ENCODE measurements around the gene FAM240B.
A peak's percentile ranks its signal among the peaks of the same experiment; 100 is the strongest.

FAM240B gene

GRCh38 chr9:38720083-38720745 is at the start of gene FAM240B:
TSS of gene FAM240B (minus strand) at chr9:38720133. CDS start at chr9:38703999, 16,134 bp downstream.
- Histone ChIP-seq H3K27me3 (replicated peaks; ENCODE audit: control insufficient read depth, insufficient read depth, low read length) (no peaks in the 10 kb centered on the region), H3K4me3 (ENCODE audit: low read length) (no peak within 1 kb of the TSS), H3K9me3 (ENCODE audit: control insufficient read depth, low read length) (no peaks in the 10 kb centered on the region), H3K9ac (ENCODE audit: low read length) (no peak within 1 kb of the TSS), H3K36me3 (ENCODE audit: control insufficient read depth, insufficient read depth, low read length, severe bottlenecking) (no peaks in the 10 kb centered on the region), H3K4me1 (ENCODE audit: control insufficient read depth, insufficient read depth, low read length) (peaks cover 2% of the 10 kb centered on the region)
- no peak for DNase-seq (ENCODE audit: low read depth)

GRCh38 chr9:38768351-38768761 is 48.4 kb upstream of the FAM240B start:
- H3K4me3 ChIP-seq (ENCODE audit: low read length) = no peak overlapping the region
- no peak overlapping the region for H3K9ac ChIP-seq (ENCODE audit: low read length)
- H3K36me3 ChIP-seq (ENCODE audit: control insufficient read depth, insufficient read depth, low read length, severe bottlenecking) = no peaks in the 10 kb centered on the region
- DNase-seq (ENCODE audit: low read depth) = no peak
- H3K4me1 ChIP-seq (ENCODE audit: control insufficient read depth, insufficient read depth, low read length) = no peaks in the 10 kb centered on the region
- H3K9me3 ChIP-seq (ENCODE audit: control insufficient read depth, low read length) = no peaks in the 10 kb centered on the region
- no peaks in the 10 kb centered on the region for H3K27me3 ChIP-seq (replicated peaks; ENCODE audit: control insufficient read depth, insufficient read depth, low read length)

GRCh38 chr9:38765101-38765500 is 45.2 kb upstream of the FAM240B start:
- H3K4me3 ChIP-seq (ENCODE audit: low read length) = no peak overlapping the region
- no peaks in the 10 kb centered on the region for H3K36me3 ChIP-seq (ENCODE audit: control insufficient read depth, insufficient read depth, low read length, severe bottlenecking)
- no peak for DNase-seq (ENCODE audit: low read depth)
- no peaks in the 10 kb centered on the region for H3K4me1 ChIP-seq (ENCODE audit: control insufficient read depth, insufficient read depth, low read length)
- no peaks in the 10 kb centered on the region for H3K9me3 ChIP-seq (ENCODE audit: control insufficient read depth, low read length)
- no peak overlapping the region for H3K9ac ChIP-seq (ENCODE audit: low read length)
- H3K27me3 ChIP-seq (replicated peaks; ENCODE audit: control insufficient read depth, insufficient read depth, low read length) = peaks cover 5% of the 10 kb centered on the region

GRCh38 chr9:38761999-38762398 is 42.1 kb upstream of the FAM240B start:
- DNase-seq (ENCODE audit: low read depth) = no peak
- no peak overlapping the region for H3K4me3 ChIP-seq (ENCODE audit: low read length)
- no peaks in the 10 kb centered on the region for H3K4me1 ChIP-seq (ENCODE audit: control insufficient read depth, insufficient read depth, low read length)
- peaks cover 5% of the 10 kb centered on the region for H3K27me3 ChIP-seq (replicated peaks; ENCODE audit: control insufficient read depth, insufficient read depth, low read length)
- H3K9me3 ChIP-seq (ENCODE audit: control insufficient read depth, low read length) = no peaks in the 10 kb centered on the region
- H3K36me3 ChIP-seq (ENCODE audit: control insufficient read depth, insufficient read depth, low read length, severe bottlenecking) = no peaks in the 10 kb centered on the region
- no peak overlapping the region for H3K9ac ChIP-seq (ENCODE audit: low read length)

- H3K27me3 ChIP-seq (replicated peaks; ENCODE audit: control insufficient read depth, insufficient read depth, low read length) = peaks cover 5% of the 10 kb centered on the region
- no peak overlapping the region for H3K4me3 ChIP-seq (ENCODE audit: low read length)
- H3K9ac ChIP-seq (ENCODE audit: low read length) = no peak overlapping the region
- H3K4me1 ChIP-seq (ENCODE audit: control insufficient read depth, insufficient read depth, low read length) = no peaks in the 10 kb centered on the region
- H3K9me3 ChIP-seq (ENCODE audit: control insufficient read depth, low read length) = no peaks in the 10 kb centered on the region
- no peak for DNase-seq (ENCODE audit: low read depth)
- no peaks in the 10 kb centered on the region for H3K36me3 ChIP-seq (ENCODE audit: control insufficient read depth, insufficient read depth, low read length, severe bottlenecking)
These were observed 41.4 kb upstream of the FAM240B start for GRCh38 chr9:38761339-38761738.

GRCh38 chr9:38756702-38757101 is 36.8 kb upstream of the FAM240B start:
- no peaks in the 10 kb centered on the region for H3K4me1 ChIP-seq (ENCODE audit: control insufficient read depth, insufficient read depth, low read length)
- no peak for DNase-seq (ENCODE audit: low read depth)
- H3K36me3 ChIP-seq (ENCODE audit: control insufficient read depth, insufficient read depth, low read length, severe bottlenecking) = no peaks in the 10 kb centered on the region
- H3K9ac ChIP-seq (ENCODE audit: low read length) = no peak overlapping the region
- peaks cover 11% of the 10 kb centered on the region for H3K27me3 ChIP-seq (replicated peaks; ENCODE audit: control insufficient read depth, insufficient read depth, low read length)
- H3K9me3 ChIP-seq (ENCODE audit: control insufficient read depth, low read length) = no peaks in the 10 kb centered on the region
- no peak overlapping the region for H3K4me3 ChIP-seq (ENCODE audit: low read length)

GRCh38 chr9:38747941-38748340 is 28.0 kb upstream of the FAM240B start:
- Histone ChIP-seq H3K36me3 (ENCODE audit: control insufficient read depth, insufficient read depth, low read length, severe bottlenecking) (no peaks in the 10 kb centered on the region), H3K4me1 (ENCODE audit: control insufficient read depth, insufficient read depth, low read length) (no peaks in the 10 kb centered on the region), H3K9ac (ENCODE audit: low read length) (no peak overlapping the region), H3K4me3 (ENCODE audit: low read length) (no peak overlapping the region), H3K27me3 (replicated peaks; ENCODE audit: control insufficient read depth, insufficient read depth, low read length) (peaks cover 6% of the 10 kb centered on the region), H3K9me3 (ENCODE audit: control insufficient read depth, low read length) (no peaks in the 10 kb centered on the region)
- DNase-seq (ENCODE audit: low read depth) = no peak

GRCh38 chr9:38747067-38747466 is 27.1 kb upstream of the FAM240B start:
- Histone ChIP-seq H3K9ac (ENCODE audit: low read length) (no peak overlapping the region), H3K4me3 (ENCODE audit: low read length) (no peak overlapping the region), H3K9me3 (ENCODE audit: control insufficient read depth, low read length) (no peaks in the 10 kb centered on the region), H3K36me3 (ENCODE audit: control insufficient read depth, insufficient read depth, low read length, severe bottlenecking) (no peaks in the 10 kb centered on the region), H3K4me1 (ENCODE audit: control insufficient read depth, insufficient read depth, low read length) (no peaks in the 10 kb centered on the region), H3K27me3 (replicated peaks; ENCODE audit: control insufficient read depth, insufficient read depth, low read length) (peaks cover 4% of the 10 kb centered on the region)
- peak; percentile 9 for DNase-seq (ENCODE audit: low read depth)

- H3K4me3 ChIP-seq (ENCODE audit: low read length) = no peak overlapping the region
- H3K36me3 ChIP-seq (ENCODE audit: control insufficient read depth, insufficient read depth, low read length, severe bottlenecking) = no peaks in the 10 kb centered on the region
- H3K4me1 ChIP-seq (ENCODE audit: control insufficient read depth, insufficient read depth, low read length) = no peaks in the 10 kb centered on the region
- peaks cover 4% of the 10 kb centered on the region for H3K27me3 ChIP-seq (replicated peaks; ENCODE audit: control insufficient read depth, insufficient read depth, low read length)
- no peaks in the 10 kb centered on the region for H3K9me3 ChIP-seq (ENCODE audit: control insufficient read depth, low read length)
- DNase-seq (ENCODE audit: low read depth) = no peak
- H3K9ac ChIP-seq (ENCODE audit: low read length) = no peak overlapping the region
These were observed 26.4 kb upstream of the FAM240B start for GRCh38 chr9:38746303-38746702.

- H3K4me3 ChIP-seq (ENCODE audit: low read length) = no peak overlapping the region
- H3K9me3 ChIP-seq (ENCODE audit: control insufficient read depth, low read length) = no peaks in the 10 kb centered on the region
- no peak for DNase-seq (ENCODE audit: low read depth)
- peaks cover 4% of the 10 kb centered on the region for H3K27me3 ChIP-seq (replicated peaks; ENCODE audit: control insufficient read depth, insufficient read depth, low read length)
- no peaks in the 10 kb centered on the region for H3K4me1 ChIP-seq (ENCODE audit: control insufficient read depth, insufficient read depth, low read length)
- no peak overlapping the region for H3K9ac ChIP-seq (ENCODE audit: low read length)
- H3K36me3 ChIP-seq (ENCODE audit: control insufficient read depth, insufficient read depth, low read length, severe bottlenecking) = no peaks in the 10 kb centered on the region
These were observed 24.6 kb upstream of the FAM240B start for GRCh38 chr9:38744484-38744883.

- no peaks in the 10 kb centered on the region for H3K4me1 ChIP-seq (ENCODE audit: control insufficient read depth, insufficient read depth, low read length)
- no peak overlapping the region for H3K4me3 ChIP-seq (ENCODE audit: low read length)
- no peak overlapping the region for H3K9ac ChIP-seq (ENCODE audit: low read length)
- peaks cover 18% of the 10 kb centered on the region for H3K27me3 ChIP-seq (replicated peaks; ENCODE audit: control insufficient read depth, insufficient read depth, low read length)
- DNase-seq (ENCODE audit: low read depth) = no peak
- H3K36me3 ChIP-seq (ENCODE audit: control insufficient read depth, insufficient read depth, low read length, severe bottlenecking) = no peaks in the 10 kb centered on the region
- H3K9me3 ChIP-seq (ENCODE audit: control insufficient read depth, low read length) = no peaks in the 10 kb centered on the region
These were observed 17.3 kb upstream of the FAM240B start for GRCh38 chr9:38737246-38737645.

GRCh38 chr9:38734831-38735230 is 14.9 kb upstream of the FAM240B start:
- no peaks in the 10 kb centered on the region for H3K9me3 ChIP-seq (ENCODE audit: control insufficient read depth, low read length)
- no peak for DNase-seq (ENCODE audit: low read depth)
- no peaks in the 10 kb centered on the region for H3K36me3 ChIP-seq (ENCODE audit: control insufficient read depth, insufficient read depth, low read length, severe bottlenecking)
- H3K4me3 ChIP-seq (ENCODE audit: low read length) = no peak overlapping the region
- H3K4me1 ChIP-seq (ENCODE audit: control insufficient read depth, insufficient read depth, low read length) = no peaks in the 10 kb centered on the region
- no peak overlapping the region for H3K9ac ChIP-seq (ENCODE audit: low read length)
- peaks cover 24% of the 10 kb centered on the region for H3K27me3 ChIP-seq (replicated peaks; ENCODE audit: control insufficient read depth, insufficient read depth, low read length)
